IMR-90 (cell line): ENCODE measurements around the gene EXOC3L2. TPM values are rescaled to one million over a fixed set of nuclear protein-coding genes. Genes with fewer than 3 reads are reported as not detected.

ENCODE experiments used
- ATAC-seq: fragments of 200-7000 bp; cut with Tn5 transposase; 2 replicates; pipeline ENCODE4 v1.9.1; 2020; ENCODE audit warnings: low read depth, mild to moderate bottlenecking, moderate library complexity
- BruUV-seq: library from RNA; stranded (reverse); fragments of 400-500 nt; replicated peaks from 2 replicates; lab custom pipeline; 2021; lab: Mats Ljungman, UMichigan
- CTCF ChIA-PET: fragments of 300-600 bp; formaldehyde crosslinking; extraction: SDS; loops from one replicate; lab custom pipeline; 2021; ENCODE audit warnings: antibody characterized with exemption; lab: Yijun Ruan, JAX
- POLR2A ChIA-PET: fragments of 300-600 bp; sonication (Branson Sonifier 250); formaldehyde crosslinking; loops from one replicate; lab custom pipeline; 2022; ENCODE audit warnings: antibody characterized with exemption; ENCODE audit not compliant: unreplicated experiment; lab: Charles Lee
- DNase-seq: peaks from one replicate; pipeline ENCODE4 v3.0.0; 2013
- H2AFZ ChIP-seq: replicated peaks from 2 replicates; pipeline ENCODE3; 2013; ENCODE audit warnings: low read length, mild to moderate bottlenecking; ENCODE audit not compliant: poor library complexity
- H2AK5ac ChIP-seq: 2 replicates; pipeline ENCODE4 v1.6.1; 2013; ENCODE audit warnings: low read depth, low read length, inconsistent platforms
- H2AK9ac ChIP-seq: replicated peaks from 2 replicates; pipeline ENCODE3; 2013; ENCODE audit warnings: mild to moderate bottlenecking, low read depth, low read length, moderate library complexity; ENCODE audit not compliant: poor library complexity
- H2BK120ac ChIP-seq: 2 replicates; pipeline ENCODE4 v1.6.1; 2013; ENCODE audit warnings: low read depth, low read length, inconsistent platforms
- H2BK15ac ChIP-seq: 3 replicates; pipeline ENCODE4 v1.6.1; 2013; ENCODE audit warnings: low read depth, low read length, inconsistent platforms
- H2BK20ac ChIP-seq: 2 replicates; pipeline ENCODE4 v1.6.1; 2013; ENCODE audit warnings: low read depth, mild to moderate bottlenecking, inconsistent platforms, low read length, moderate library complexity
- H2BK5ac ChIP-seq: 2 replicates; pipeline ENCODE4 v1.6.1; 2013; ENCODE audit warnings: mild to moderate bottlenecking, low read depth, low read length, inconsistent platforms; ENCODE audit not compliant: poor library complexity, severe bottlenecking
- H3K14ac ChIP-seq: replicated peaks from 2 replicates; pipeline ENCODE4 v1.6.1; 2013; ENCODE audit warnings: low read depth, low read length, inconsistent platforms
- H3K18ac ChIP-seq: 2 replicates; pipeline ENCODE4 v1.6.1; 2013; ENCODE audit warnings: low read depth, low read length, control low read depth
- H3K23ac ChIP-seq: 2 replicates; pipeline ENCODE4 v1.6.1; 2013; ENCODE audit warnings: low read depth, low read length, inconsistent platforms
- H3K27ac ChIP-seq: 2 replicates; pipeline ENCODE4 v1.5.1; 2013; ENCODE audit warnings: mild to moderate bottlenecking, control low read depth, low read length; ENCODE audit not compliant: insufficient read depth
- H3K27me3 ChIP-seq: 2 replicates; pipeline ENCODE4 v1.6.1; 2013; ENCODE audit warnings: low read length; ENCODE audit not compliant: control insufficient read depth, insufficient read depth
- H3K36me3 ChIP-seq: 2 replicates; pipeline ENCODE4 v1.6.1; 2013; ENCODE audit warnings: low read length, mixed read lengths; ENCODE audit not compliant: control insufficient read depth, insufficient read depth
- H3K4ac ChIP-seq: 2 replicates; pipeline ENCODE4 v1.6.1; 2013; ENCODE audit warnings: low read depth, low read length, inconsistent platforms
- H3K4me1 ChIP-seq: 2 replicates; pipeline ENCODE4 v1.6.1; 2013; ENCODE audit warnings: low read length, mixed read lengths; ENCODE audit not compliant: control insufficient read depth, insufficient read depth
- H3K4me2 ChIP-seq: 2 replicates; pipeline ENCODE4 v1.6.1; 2013; ENCODE audit warnings: low read depth, mild to moderate bottlenecking, control low read depth, low read length, moderate library complexity
- H3K4me3 ChIP-seq: 2 replicates; pipeline ENCODE4 v1.5.1; 2013; ENCODE audit warnings: low read depth, mild to moderate bottlenecking, control low read depth, low read length, moderate library complexity; ENCODE audit not compliant: insufficient read depth
- H3K56ac ChIP-seq: 2 replicates; pipeline ENCODE4 v1.6.1; 2013; ENCODE audit warnings: low read length, inconsistent platforms; ENCODE audit not compliant: insufficient read depth; ENCODE audit errors: extremely low read depth
- H3K79me1 ChIP-seq, 2 experiments: 2 replicates each; pipeline ENCODE4 v1.6.1; 2013; ENCODE audit warnings: low read length in 2 of 2, inconsistent platforms in 1 of 2, low read depth in 1 of 2
- H3K9ac ChIP-seq: 2 replicates; pipeline ENCODE4 v1.6.1; 2013; ENCODE audit warnings: low read depth, low read length, control low read depth
- H3K9me1 ChIP-seq: 2 replicates; pipeline ENCODE4 v1.6.1; 2013; ENCODE audit warnings: low read length, inconsistent platforms; ENCODE audit not compliant: insufficient read depth
- H3K9me3 ChIP-seq: 2 replicates; pipeline ENCODE4 v1.6.1; 2013; ENCODE audit warnings: low read length; ENCODE audit not compliant: control insufficient read depth, insufficient read depth
- H4K20me1 ChIP-seq: 2 replicates; pipeline ENCODE4 v1.6.1; 2013; ENCODE audit warnings: low read length, inconsistent platforms; ENCODE audit not compliant: insufficient read depth
- H4K5ac ChIP-seq: 2 replicates; pipeline ENCODE4 v1.6.1; 2013; ENCODE audit warnings: mild to moderate bottlenecking, low read depth, low read length, control low read depth
- H4K8ac ChIP-seq, 2 experiments: 2 replicates each; pipeline ENCODE4 v1.6.1; 2013; ENCODE audit warnings: low read depth in 2 of 2, low read length in 2 of 2, control low read depth in 1 of 2, inconsistent platforms in 1 of 2
- H4K91ac ChIP-seq: 2 replicates; pipeline ENCODE4 v1.6.1; 2013; ENCODE audit warnings: low read depth, low read length, inconsistent platforms; ENCODE audit not compliant: insufficient read depth
- CEBPB ChIP-seq: IDR thresholded peaks from 2 replicates; pipeline ENCODE4 v1.6.1; 2012; ENCODE audit warnings: low read depth, low read length, improper control_type of control experiment
- CTCF ChIP-seq: conservative IDR thresholded peaks from 2 replicates; pipeline ENCODE4 v1.5.1; 2012; ENCODE audit warnings: mild to moderate bottlenecking, low read depth, low read length, improper control_type of control experiment
- POLR2A ChIP-seq: IDR thresholded peaks from 2 replicates; pipeline ENCODE4 v1.6.1; 2012; ENCODE audit warnings: mild to moderate bottlenecking, low read depth, low read length
- RCOR1 ChIP-seq: IDR thresholded peaks from 2 replicates; pipeline ENCODE4 v1.6.1; 2012; ENCODE audit warnings: mild to moderate bottlenecking, low read length, improper control_type of control experiment; ENCODE audit not compliant: insufficient replicate concordance
- WGBS, 2 experiments: methylation state at CpG; one replicate each; pipeline versions ENCODE4 v1.1.5 to v1.1.7; 2013; ENCODE audit warnings: missing lambda C conversion rate in 2 of 2; ENCODE audit not compliant: insufficient read length in 1 of 2; ENCODE audit errors: extremely low coverage in 2 of 2; 5-methylcytosine and 5-hydroxymethylcytosine counted together
- dilution Hi-C: fragments of 300-500 bp; cut with HindIII; formaldehyde crosslinking; loops from one replicate; pipeline ENCODE4 v1.14.3; 2018; ENCODE audit warnings: low sequenced_read_pairs; ENCODE audit not compliant: unreplicated experiment
- in situ Hi-C: fragments of 300-500 bp; cut with MboI; formaldehyde crosslinking; loops from 3 replicates; pipeline ENCODE4 v1.14.3; 2019; ENCODE audit warnings: low sequenced_read_pairs, inconsistent platforms, mixed read lengths
- intact Hi-C: fragments of 100-400 bp; cut with micrococcal nuclease; formaldehyde crosslinking; loops from 2 replicates; pipeline ENCODE4 v1.10.0; 2022
- polyA plus RNA-seq, 3 experiments: library from polyadenylated mRNA; depleted of rRNA; stranded (reverse); fragments of >200 nt; gene quantifications; 2 replicates each; pipeline ENCODE4 v1.2.3, GENCODE V29; 2012; ENCODE audit warnings: low replicate concordance in 1 of 3
- total RNA-seq: library from RNA; depleted of rRNA; stranded (reverse); fragments of >200 nt; gene quantifications from 2 replicates; pipeline ENCODE4 v1.2.3, GENCODE V29; 2012

Gene EXOC3L2
- total and polyA plus RNA-seq, 2 of the 4 experiments (the other 2 are of a cell fraction), result 0.03 TPM; not detected in 1

GRCh38 chr19:45177817-45178261, 67.4 kb downstream of the EXOC3L2 start, which contains the start of gene TRAPPC6A (continued):
- TF ChIP-seq CTCF (no peak), POLR2A (peak; percentile 86)

- H3K27me3 ChIP-seq, result peaks cover 2% of the 10 kb centered on the region; the same call in 1 of the 2 replicates
- peaks cover 4% of the 10 kb centered on the region; the same call in 1 of the 2 replicates for H4K20me1 ChIP-seq
- H3K79me1 ChIP-seq, result peaks cover 4 to 26% of the 10 kb centered on the region in 2 experiments
- POLR2A ChIA-PET, result no interaction called here
- 0 out of 2 replicates have a peak, but pooled peaks cover 2% of the 10 kb centered on the region for H3K36me3 ChIP-seq
- ATAC-seq (no peak), DNase-seq (no peak)
- in situ Hi-C loops (no loop called here), intact Hi-C loops (no loop called here), dilution Hi-C loops (no loop called here)
- H3K14ac ChIP-seq, result no peak overlapping the region
- H3K23ac ChIP-seq, result no peak overlapping the region
- no peak overlapping the region for H2AFZ ChIP-seq
- peaks cover 6% of the 10 kb centered on the region for H3K4me1 ChIP-seq
- H3K4ac ChIP-seq, result no peak overlapping the region
- WGBS, 2 experiments, result 100% methylated on average over 1 of the region's 10 CpGs; no CpG with 5 or more reads in 1 of the 2 experiments
- CTCF ChIA-PET, result interaction anchor here (0.7 kb wide), 1 partner anchor 580 kb away, joined by 3 read pairs; no protein-coding TSS in a partner anchor
- BruUV-seq, result no TSS peak
- no peak overlapping the region for H2BK20ac ChIP-seq
- no peak overlapping the region for H2BK15ac ChIP-seq
- no peak overlapping the region for H4K5ac ChIP-seq
- H3K4me3 ChIP-seq, result no peak overlapping the region
- H3K56ac ChIP-seq, result no peak overlapping the region
- H2AK9ac ChIP-seq, result no peak overlapping the region
- H4K91ac ChIP-seq, result no peak overlapping the region
- H3K27ac ChIP-seq, result no peak overlapping the region
- 0 out of 2 replicates have a peak, but pooled peaks have one; percentile 16 for TF ChIP-seq CEBPB
- TF ChIP-seq RCOR1, result no peak
- H2BK5ac ChIP-seq, result no peak overlapping the region
- H2AK5ac ChIP-seq, result no peak overlapping the region
- no peak overlapping the region for H3K4me2 ChIP-seq
- no peak overlapping the region for H3K9ac ChIP-seq
- no peak overlapping the region for H4K8ac ChIP-seq
- no peak overlapping the region for H3K18ac ChIP-seq
- 0 out of 2 replicates have a peak, but pooled peaks cover 8% of the 10 kb centered on the region for H3K9me1 ChIP-seq
- H2BK120ac ChIP-seq, result no peak overlapping the region
- H3K9me3 ChIP-seq, result no peaks in the 10 kb centered on the region
These were observed 69.5 kb downstream of the EXOC3L2 start for GRCh38 chr19:45175515-45176345.
